ENCODE measurements around the gene SNHG17. TPM values are rescaled to one million over a fixed set of nuclear protein-coding genes. Genes with fewer than 3 reads are reported as not detected.
"Not testable (repeated sequence)": the region's sequence is repeated elsewhere in the genome, so short reads cannot be mapped to it uniquely, and the experiment has no call there.

SNHG17 gene
- total RNA-seq, 1 experiment from 2014 or later: 111 TPM

- no peak for TF ChIP-seq CTCF (IDR thresholded peaks at IDR 0.05; ENCODE audit: unreplicated experiment)
- Mint-ChIP-seq H3K4me1 (ENCODE audit: low read depth, unreplicated experiment) (peaks cover 7% of the 10 kb centered on the region), H3K27me3 (ENCODE audit: unreplicated experiment) (no peaks in the 10 kb centered on the region), H3K4me3 (ENCODE audit: low read depth, unreplicated experiment) (no peak overlapping the region), H3K9me3 (ENCODE audit: low read depth, unreplicated experiment) (no peaks in the 10 kb centered on the region), H3K36me3 (ENCODE audit: insufficient read depth, unreplicated experiment) (peaks cover 4% of the 10 kb centered on the region), H3K27ac (ENCODE audit: unreplicated experiment) (no peak overlapping the region)
- BruUV-seq (replicated peaks): no TSS peak
- DNase-seq: no peak
- CTCF ChIA-PET: no interaction called here
- intact Hi-C loops (cut with micrococcal nuclease; ENCODE audit: unreplicated experiment): no loop called here
These were observed 31.1 kb downstream of the SNHG17 start for GRCh38 chr20:38404016-38404415.

- no peaks in the 10 kb centered on the region for H3K9me3 Mint-ChIP-seq (ENCODE audit: low read depth, unreplicated experiment)
- H3K27ac Mint-ChIP-seq (ENCODE audit: unreplicated experiment): no peak overlapping the region
- no peak for DNase-seq
- no peaks in the 10 kb centered on the region for H3K4me1 Mint-ChIP-seq (ENCODE audit: low read depth, unreplicated experiment)
- intact Hi-C loops (cut with micrococcal nuclease; ENCODE audit: unreplicated experiment): no loop called here
- BruUV-seq (replicated peaks): no TSS peak
- no peak overlapping the region for H3K4me3 Mint-ChIP-seq (ENCODE audit: low read depth, unreplicated experiment)
- no peaks in the 10 kb centered on the region for H3K27me3 Mint-ChIP-seq (ENCODE audit: unreplicated experiment)
- peaks cover 4% of the 10 kb centered on the region for H3K36me3 Mint-ChIP-seq (ENCODE audit: insufficient read depth, unreplicated experiment)
- no peak for TF ChIP-seq CTCF (IDR thresholded peaks at IDR 0.05; ENCODE audit: unreplicated experiment)
- CTCF ChIA-PET: no interaction called here
These were observed 32.3 kb downstream of the SNHG17 start for GRCh38 chr20:38402816-38403215.

- DNase-seq: no peak
- Mint-ChIP-seq H3K4me1 (ENCODE audit: low read depth, unreplicated experiment) (no peaks in the 10 kb centered on the region), H3K36me3 (ENCODE audit: insufficient read depth, unreplicated experiment) (peaks cover under 1% of the 10 kb centered on the region), H3K27me3 (ENCODE audit: unreplicated experiment) (no peaks in the 10 kb centered on the region), H3K9me3 (ENCODE audit: low read depth, unreplicated experiment) (no peaks in the 10 kb centered on the region), H3K4me3 (ENCODE audit: low read depth, unreplicated experiment) (no peak overlapping the region), H3K27ac (ENCODE audit: unreplicated experiment) (no peak overlapping the region)
- intact Hi-C loops (cut with micrococcal nuclease; ENCODE audit: unreplicated experiment): no loop called here
- no peak for TF ChIP-seq CTCF (IDR thresholded peaks at IDR 0.05; ENCODE audit: unreplicated experiment)
- CTCF ChIA-PET: interaction anchor here (0.5 kb wide), 1 partner anchor 70 kb away, joined by 3 read pairs; no protein-coding TSS in a partner anchor
- BruUV-seq (replicated peaks): no TSS peak
These were observed 33.0 kb downstream of the SNHG17 start for GRCh38 chr20:38402089-38402488.

- intact Hi-C loops (cut with micrococcal nuclease; ENCODE audit: unreplicated experiment); H3K4me1 Mint-ChIP-seq (ENCODE audit: low read depth, unreplicated experiment); H3K36me3 Mint-ChIP-seq (ENCODE audit: insufficient read depth, unreplicated experiment); DNase-seq; CTCF ChIA-PET; H3K9me3 Mint-ChIP-seq (ENCODE audit: low read depth, unreplicated experiment); H3K4me3 Mint-ChIP-seq (ENCODE audit: low read depth, unreplicated experiment); H3K27me3 Mint-ChIP-seq (ENCODE audit: unreplicated experiment); H3K27ac Mint-ChIP-seq (ENCODE audit: unreplicated experiment); BruUV-seq (replicated peaks): not testable (repeated sequence)
These were observed 39.3 kb downstream of the SNHG17 start for GRCh38 chr20:38395751-38396395.

GRCh38 chr20:38395165-38395564 is 40.0 kb downstream of the SNHG17 start:
- intact Hi-C loops (cut with micrococcal nuclease; ENCODE audit: unreplicated experiment): no loop called here
- TF ChIP-seq CTCF (IDR thresholded peaks at IDR 0.05; ENCODE audit: unreplicated experiment): no peak
- H3K27ac Mint-ChIP-seq (ENCODE audit: unreplicated experiment): no peak overlapping the region
- no peaks in the 10 kb centered on the region for H3K36me3 Mint-ChIP-seq (ENCODE audit: insufficient read depth, unreplicated experiment)
- H3K27me3 Mint-ChIP-seq (ENCODE audit: unreplicated experiment): peaks cover 4% of the 10 kb centered on the region
- CTCF ChIA-PET: interaction anchor here (0.6 kb wide), 1 partner anchor 193 kb away, joined by 3 read pairs; no protein-coding TSS in a partner anchor
- H3K4me3 Mint-ChIP-seq (ENCODE audit: low read depth, unreplicated experiment): no peak overlapping the region
- no peak for DNase-seq
- no peaks in the 10 kb centered on the region for H3K9me3 Mint-ChIP-seq (ENCODE audit: low read depth, unreplicated experiment)
- BruUV-seq (replicated peaks): no TSS peak
- H3K4me1 Mint-ChIP-seq (ENCODE audit: low read depth, unreplicated experiment): no peaks in the 10 kb centered on the region

Measured in Calu3 (cell line).